ENCODE results near the gene SLC12A8. TPM values are rescaled to one million over a fixed set of nuclear protein-coding genes. Genes with fewer than 3 reads are reported as not detected.

SLC12A8 gene
- total and polyA plus RNA-seq, 9 of the 15 experiments (the other 6 are each of a cell fraction or from before 2014, with no cell fraction given): 0.04 to 0.33 (median 0.09) TPM; not detected in 4

DNA sequence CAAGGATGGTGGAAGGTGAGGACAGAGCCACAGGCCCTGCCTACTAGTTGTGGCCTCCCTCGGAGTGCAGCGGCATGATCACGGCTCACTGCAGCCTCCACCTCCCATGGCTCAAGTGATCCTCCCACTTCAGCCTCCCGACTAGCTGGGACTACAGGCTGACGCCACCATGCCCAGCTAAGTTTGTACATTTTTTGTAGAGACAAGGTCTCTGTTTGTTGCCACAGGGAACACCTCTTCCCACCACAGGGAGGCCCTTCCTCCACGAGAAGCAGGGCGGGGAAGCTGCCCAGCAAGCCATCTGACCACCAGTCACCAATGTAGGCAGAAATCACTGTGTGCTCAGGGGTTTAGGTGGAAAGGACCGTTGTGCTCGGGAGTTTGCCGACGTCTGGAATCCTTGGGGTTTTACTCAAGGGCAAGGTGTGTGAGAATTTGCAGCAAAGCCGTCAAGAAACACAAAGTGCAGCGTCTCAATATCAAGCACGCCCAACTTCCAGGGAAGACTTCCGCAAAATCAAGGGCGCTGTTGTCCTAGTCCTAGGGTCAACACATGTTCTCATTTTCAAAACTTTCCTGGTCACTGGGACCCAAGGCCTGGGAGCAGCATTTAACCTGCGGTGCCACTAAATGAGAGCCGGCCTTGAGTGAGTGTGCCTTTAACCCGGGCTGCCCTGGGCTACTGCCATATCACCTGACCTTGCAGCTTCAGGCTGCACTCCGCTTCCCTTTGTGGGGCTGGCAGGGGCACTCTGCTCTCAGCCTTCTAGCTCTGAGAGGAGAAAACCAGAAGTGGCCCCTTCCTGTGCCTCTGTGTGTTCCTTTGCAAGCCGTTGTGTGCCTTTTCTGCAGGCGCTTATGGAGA lies 65.7 kb downstream of the SLC12A8 start (continued):
- no peak for TF ChIP-seq ZNF644 (tag; IDR thresholded peaks at IDR 0.05; ENCODE audit: low read depth)
- TF ChIP-seq, protein P1, sequence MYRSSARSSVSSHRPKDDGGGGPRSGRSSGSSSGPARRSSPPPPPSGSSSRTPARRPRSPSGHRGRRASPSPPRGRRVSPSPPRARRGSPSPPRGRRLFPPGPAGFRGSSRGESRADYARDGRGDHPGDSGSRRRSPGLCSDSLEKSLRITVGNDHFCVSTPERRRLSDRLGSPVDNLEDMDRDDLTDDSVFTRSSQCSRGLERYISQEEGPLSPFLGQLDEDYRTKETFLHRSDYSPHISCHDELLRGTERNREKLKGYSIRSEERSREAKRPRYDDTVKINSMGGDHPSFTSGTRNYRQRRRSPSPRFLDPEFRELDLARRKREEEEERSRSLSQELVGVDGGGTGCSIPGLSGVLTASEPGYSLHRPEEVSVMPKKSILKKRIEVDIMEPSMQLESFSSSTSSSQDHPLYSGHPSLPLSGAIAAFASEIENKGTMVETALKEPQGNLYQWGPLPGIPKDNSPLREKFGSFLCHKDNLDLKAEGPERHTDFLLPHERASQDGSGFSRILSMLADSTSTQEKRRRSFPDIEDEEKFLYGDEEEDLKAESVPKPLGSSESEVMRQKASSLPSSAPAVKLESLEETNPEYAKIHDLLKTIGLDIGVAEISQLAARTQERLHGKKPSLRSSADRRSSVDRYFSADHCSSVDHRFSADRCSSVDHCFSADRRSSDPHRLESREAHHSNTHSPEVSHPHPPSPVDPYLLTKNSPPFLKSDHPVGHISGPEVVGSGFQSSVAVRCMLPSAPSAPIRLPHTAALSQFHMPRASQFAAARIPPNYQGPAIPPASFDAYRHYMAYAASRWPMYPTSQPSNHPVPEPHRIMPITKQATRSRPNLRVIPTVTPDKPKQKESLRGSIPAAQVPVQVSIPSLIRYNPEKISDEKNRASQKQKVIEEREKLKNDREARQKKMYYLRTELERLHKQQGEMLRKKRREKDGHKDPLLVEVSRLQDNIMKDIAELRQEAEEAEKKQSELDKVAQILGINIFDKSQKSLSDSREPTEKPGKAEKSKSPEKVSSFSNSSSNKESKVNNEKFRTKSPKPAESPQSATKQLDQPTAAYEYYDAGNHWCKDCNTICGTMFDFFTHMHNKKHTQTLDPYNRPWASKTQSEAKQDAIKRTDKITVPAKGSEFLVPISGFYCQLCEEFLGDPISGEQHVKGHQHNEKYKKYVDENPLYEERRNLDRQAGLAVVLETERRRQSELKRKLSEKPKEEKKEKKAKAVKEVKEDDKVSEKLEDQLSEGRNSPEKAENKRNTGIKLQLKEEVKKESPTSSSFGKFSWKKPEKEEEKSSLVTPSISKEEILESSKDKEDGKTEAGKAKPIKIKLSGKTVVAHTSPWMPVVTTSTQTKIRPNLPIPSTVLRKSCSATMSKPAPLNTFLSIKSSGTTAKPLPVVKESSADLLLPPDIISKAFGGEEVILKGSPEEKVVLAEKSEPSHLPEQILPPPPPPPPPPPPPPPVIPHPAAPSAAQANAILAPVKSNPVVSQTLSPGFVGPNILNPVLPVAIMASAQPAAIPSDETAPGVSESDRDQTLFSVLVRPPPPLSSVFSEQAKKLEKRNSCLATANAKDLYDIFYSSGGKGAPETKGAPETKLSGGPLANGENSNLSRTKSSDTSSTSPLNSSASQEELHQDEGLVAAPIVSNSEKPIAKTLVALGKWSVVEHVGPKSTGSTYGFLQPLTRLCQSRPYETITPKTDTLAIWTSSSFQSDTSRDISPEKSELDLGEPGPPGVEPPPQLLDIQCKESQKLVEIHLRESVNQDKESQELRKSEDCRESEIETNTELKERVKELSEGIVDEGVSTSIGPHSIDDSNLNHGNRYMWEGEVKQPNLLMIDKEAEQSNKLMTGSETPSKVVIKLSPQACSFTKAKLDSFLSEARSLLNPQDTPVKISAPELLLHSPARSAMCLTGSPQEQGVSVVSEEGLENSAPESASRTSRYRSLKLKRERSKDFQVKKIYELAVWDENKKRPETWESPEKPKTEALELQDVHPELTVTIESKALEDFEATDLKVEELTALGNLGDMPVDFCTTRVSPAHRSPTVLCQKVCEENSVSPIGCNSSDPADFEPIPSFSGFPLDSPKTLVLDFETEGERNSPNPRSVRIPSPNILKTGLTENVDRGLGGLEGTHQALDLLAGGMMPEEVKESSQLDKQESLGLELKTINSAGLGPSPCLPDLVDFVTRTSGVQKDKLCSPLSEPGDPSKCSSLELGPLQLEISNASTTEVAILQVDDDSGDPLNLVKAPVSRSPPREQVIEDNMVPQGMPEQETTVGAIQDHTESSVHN (IDR thresholded peaks at IDR 0.05; ENCODE audit: borderline replicate concordance in 1 of 2, low read depth in 1 of 2): no peak
- no peak for TF ChIP-seq RB1 (IDR thresholded peaks at IDR 0.05; ENCODE audit: low read depth)
- TF ChIP-seq THRAP3 (IDR thresholded peaks at IDR 0.05; ENCODE audit: borderline replicate concordance): no peak
- no peak for TF ChIP-seq SRSF1 (IDR thresholded peaks at IDR 0.05; ENCODE audit: low read depth, low read length)
